ENCODE data around the gene DUSP10.
A peak's percentile ranks its signal among the peaks of the same experiment; 100 is the strongest.

DUSP10 gene

GRCh38 chr1:221715321-221716169, 26.3 kb downstream of the DUSP10 start:
- DNase-seq (ENCODE audit: insufficient read length, low spot score) (no peak), FAIRE-seq (no peak)

DNA sequence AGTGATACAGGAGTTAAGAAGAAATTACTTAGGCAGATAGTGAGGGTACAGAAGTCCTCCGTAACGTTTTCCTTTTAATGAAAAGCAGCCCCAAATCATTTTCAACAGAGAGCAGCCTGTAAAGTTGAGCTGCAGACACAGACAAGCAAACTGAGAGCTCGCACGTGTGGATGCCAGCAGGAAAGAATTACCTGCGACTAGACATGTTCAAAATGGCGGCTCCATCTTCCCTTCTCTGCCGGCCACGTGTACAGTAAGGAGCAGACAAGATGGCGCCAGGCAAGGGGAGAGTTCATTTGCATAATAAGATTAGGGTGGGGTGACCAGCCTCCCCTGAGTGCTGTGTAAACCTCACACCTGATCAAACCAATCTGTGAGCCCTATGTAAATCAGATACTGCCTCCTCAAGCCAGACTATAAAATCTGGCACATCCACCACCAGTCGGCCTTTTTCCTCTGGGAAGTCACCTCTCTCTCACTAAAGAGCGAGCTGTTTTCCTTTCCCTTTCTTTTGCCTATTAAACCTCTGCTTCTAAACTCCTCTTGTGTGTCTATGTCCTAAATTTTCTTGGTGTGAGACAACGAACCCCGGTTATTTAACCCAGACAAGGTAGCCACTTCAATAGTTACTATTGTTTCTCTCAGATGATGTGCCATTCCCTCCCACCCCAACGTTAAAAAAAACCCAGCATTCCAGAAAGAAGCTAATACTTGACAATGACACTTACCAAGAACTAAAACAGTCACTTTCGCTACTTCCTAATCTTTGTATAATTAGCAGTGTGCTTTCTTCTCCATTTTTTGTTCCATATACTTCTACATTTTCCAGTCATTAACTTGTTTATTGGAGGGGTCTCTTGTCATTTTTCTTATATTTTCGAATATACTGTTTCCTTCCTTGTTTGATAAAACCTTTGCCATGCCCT, 27.4 kb downstream of the DUSP10 start:
- FAIRE-seq (no peak), DNase-seq (ENCODE audit: insufficient read length, low spot score) (no peak)

GRCh38 chr1:221712776-221713431, 29.0 kb downstream of the DUSP10 start:
- peak; percentile 21 for DNase-seq (ENCODE audit: insufficient read length, low spot score)
- peak; percentile 95 for FAIRE-seq

- no peak for DNase-seq (ENCODE audit: insufficient read length, low spot score)
- FAIRE-seq: peak; percentile 11
Measured at GRCh38 chr1:221712198-221712684, 29.6 kb downstream of the DUSP10 start.

GRCh38 chr1:221711656-221712055, 30.2 kb downstream of the DUSP10 start:
- no peak for FAIRE-seq

GRCh38 chr1:221711063-221711577, 30.8 kb downstream of the DUSP10 start:
- no peak for DNase-seq (ENCODE audit: insufficient read length, low spot score)
- peak; percentile 54 for FAIRE-seq

More at GRCh38 chr1:221711656-221712055, 30.2 kb downstream of the DUSP10 start:
- DNase-seq (ENCODE audit: insufficient read length, low spot score): no peak

DNA sequence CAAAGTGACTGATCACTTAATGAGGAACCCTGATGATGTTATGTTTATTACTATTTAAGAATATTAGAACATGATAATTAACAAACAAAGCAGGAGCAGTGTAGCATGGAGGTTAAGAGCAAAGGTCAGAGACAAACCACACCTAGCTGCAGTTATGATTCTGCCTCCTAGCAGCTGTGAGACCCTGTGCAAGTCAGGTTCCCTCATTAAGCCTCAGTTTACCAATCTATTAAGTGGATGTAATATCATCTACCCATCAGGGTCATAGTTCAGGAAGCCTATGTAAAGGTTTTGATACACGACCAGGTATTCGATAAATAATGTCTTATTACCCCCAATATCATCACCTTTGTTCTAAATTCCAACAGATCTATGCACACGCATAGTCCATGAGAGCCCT, 32.0 kb downstream of the DUSP10 start:
- FAIRE-seq (peak; percentile 61), DNase-seq (ENCODE audit: insufficient read length, low spot score) (no peak)

DNA sequence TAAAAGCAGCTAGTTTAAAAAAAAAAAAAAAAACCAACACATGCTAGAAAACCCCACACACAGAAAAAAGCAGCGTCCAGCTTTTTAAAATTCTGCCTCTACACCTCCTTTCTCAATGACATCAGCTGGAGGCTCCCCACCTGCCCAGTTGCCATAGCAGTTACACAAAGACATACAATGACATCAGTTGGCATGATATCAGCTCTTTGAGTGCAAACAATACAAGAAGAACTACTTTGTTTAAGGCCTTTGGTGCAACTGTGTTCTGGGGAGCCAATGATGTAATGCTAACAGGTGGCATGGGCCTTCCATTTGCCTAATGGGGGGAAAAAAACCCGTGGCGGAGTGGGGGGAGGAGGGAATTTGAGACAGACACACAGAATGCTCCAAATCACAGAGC, 32.9 kb downstream of the DUSP10 start:
- no peak for DNase-seq (ENCODE audit: insufficient read length, low spot score)
- peak; percentile 94 for FAIRE-seq

- DNase-seq (ENCODE audit: insufficient read length, low spot score) (peak; percentile 36), FAIRE-seq (peak; percentile 99)
Measured at GRCh38 chr1:221708076-221708571, 33.8 kb downstream of the DUSP10 start.

DNA sequence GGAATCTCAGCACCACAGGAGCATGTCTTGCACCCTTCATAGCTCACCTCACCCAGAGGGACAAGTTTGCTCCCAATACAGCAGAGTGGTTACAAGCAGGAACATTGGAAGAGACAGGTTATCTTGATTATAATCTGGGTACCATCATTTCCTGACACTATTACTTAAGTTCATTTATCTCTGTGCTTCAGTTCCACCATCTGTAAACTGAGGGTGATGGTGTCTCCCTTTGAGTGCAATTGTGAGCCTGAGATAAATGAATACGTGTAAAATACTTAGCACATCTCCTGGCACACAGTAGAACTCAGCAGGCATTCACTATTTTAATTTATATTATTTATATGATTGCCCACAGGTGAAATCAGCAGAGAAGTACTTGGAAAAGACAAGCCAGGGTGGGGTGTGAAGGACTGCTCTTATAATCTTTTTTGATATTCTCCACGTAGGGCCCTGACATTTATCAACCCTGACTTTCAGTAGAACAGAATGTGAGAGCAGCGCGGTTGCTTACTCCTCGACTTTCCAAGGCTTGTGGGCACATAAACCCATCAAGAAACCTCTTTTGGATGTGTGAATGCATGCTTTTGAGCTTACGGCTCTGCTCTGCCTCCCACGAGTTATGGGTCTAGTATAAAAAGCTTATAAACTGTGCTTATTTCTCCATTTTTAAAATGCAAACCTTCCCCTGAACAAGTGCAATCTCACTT, 34.9 kb downstream of the DUSP10 start:
- DNase-seq (ENCODE audit: insufficient read length, low spot score) (no peak), FAIRE-seq (peak; percentile 44)

DNA sequence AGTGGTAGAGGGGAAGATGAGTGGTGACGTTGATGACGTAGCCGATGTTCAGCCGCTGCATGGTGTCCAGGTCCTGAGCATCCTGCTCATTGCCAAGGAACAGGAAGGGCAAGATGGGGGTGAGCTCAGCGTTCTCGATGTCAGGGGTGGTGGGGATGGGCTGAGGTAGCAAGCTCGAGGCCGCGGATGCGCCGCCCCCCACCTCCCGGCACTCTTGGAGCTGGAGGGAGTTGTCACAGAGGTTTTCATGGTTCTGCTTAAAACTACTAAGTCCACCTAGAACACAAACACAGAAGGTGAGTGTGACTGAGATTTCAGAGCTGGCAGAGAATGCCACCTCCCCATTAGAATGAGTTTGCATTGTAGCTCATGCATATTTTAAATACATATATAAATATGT, 35.7 kb downstream of the DUSP10 start:
- FAIRE-seq (no peak), DNase-seq (ENCODE audit: insufficient read length, low spot score) (no peak)

DNA sequence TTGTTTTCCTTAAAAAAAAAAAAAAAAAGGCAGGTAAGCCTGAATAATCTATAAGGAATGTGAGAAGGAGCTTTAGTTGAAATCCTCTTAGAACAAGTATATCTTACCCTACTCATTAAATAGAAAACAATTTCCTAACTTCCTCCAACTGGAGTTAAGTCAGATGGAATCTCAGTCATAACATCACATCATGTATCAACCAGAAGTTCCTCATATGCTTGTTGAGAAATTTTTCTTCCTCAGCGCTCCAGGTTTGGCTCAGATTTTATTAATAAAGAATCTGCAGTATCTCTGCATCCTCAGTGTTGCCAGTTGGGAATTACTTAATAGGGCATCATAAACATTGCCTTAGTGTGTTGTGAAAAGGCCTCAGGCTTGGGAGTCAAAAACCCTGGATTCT, 37.6 kb downstream of the DUSP10 start:
- FAIRE-seq (no peak), DNase-seq (ENCODE audit: insufficient read length, low spot score) (no peak)

- DNase-seq (ENCODE audit: insufficient read length, low spot score) (no peak), FAIRE-seq (peak; percentile 40)
Measured at GRCh38 chr1:221701570-221702186, 40.2 kb downstream of the DUSP10 start.

DNA sequence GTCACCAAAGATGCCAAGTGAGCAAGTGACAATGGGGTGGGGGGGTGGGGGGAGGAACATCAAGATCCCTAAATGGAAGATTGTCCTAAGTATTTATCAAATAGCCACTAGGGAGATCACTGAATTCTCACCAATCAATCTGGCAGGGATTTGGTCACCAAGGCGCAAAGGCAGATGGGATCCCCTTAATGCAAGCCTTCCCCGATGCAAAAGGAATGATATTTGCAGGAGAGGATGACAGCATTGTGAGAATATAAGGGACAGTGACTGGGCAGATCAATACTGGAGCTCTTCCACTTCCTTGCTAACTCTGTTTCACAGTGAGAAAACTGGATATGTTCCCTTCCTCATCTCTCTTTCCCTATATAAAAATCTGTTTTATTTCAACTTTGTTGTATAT, 40.9 kb downstream of the DUSP10 start:
- FAIRE-seq (no peak), DNase-seq (ENCODE audit: insufficient read length, low spot score) (no peak)

DNA sequence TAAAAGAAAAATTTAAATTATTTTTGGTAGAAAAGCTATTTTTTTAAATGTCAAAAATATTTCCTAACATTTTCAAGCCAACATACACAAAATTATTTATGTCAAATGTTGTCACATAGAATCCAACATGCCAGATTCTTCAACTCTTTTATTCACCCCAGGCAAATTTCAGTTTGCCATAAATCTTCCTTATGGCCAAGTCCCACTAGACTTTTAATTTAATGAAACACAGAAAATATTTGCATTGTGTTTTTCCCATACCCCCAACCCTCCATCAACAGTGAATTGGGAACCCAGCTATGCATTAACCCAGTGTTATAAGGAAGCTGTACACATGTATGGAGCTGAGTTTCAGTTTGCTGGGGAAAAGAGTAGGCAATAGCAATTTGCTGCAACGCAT, 41.4 kb downstream of the DUSP10 start:
- FAIRE-seq (peak; percentile 26), DNase-seq (ENCODE audit: insufficient read length, low spot score) (no peak)

- DNase-seq (ENCODE audit: insufficient read length, low spot score) (no peak), FAIRE-seq (no peak)
Measured at GRCh38 chr1:221699978-221700519, 41.8 kb downstream of the DUSP10 start.

- FAIRE-seq: no peak
Measured at GRCh38 chr1:221699577-221699976, 42.3 kb downstream of the DUSP10 start.

GRCh38 chr1:221698579-221699349, 43.1 kb downstream of the DUSP10 start:
- FAIRE-seq (peak; percentile 42), DNase-seq (ENCODE audit: insufficient read length, low spot score) (no peak)

More at GRCh38 chr1:221699577-221699976, 42.3 kb downstream of the DUSP10 start:
- no peak for DNase-seq (ENCODE audit: insufficient read length, low spot score)
